ENCODE data around the gene GLUD1. TPM values are rescaled to one million over a fixed set of nuclear protein-coding genes. Genes with fewer than 3 reads are reported as not detected.
"Not testable (repeated sequence)": the region's sequence is repeated elsewhere in the genome, so short reads cannot be mapped to it uniquely, and the experiment has no call there.

GLUD1 gene
- total RNA-seq, 4 donors from 2014 or later = 155 to 214 (median 155) TPM

DNA sequence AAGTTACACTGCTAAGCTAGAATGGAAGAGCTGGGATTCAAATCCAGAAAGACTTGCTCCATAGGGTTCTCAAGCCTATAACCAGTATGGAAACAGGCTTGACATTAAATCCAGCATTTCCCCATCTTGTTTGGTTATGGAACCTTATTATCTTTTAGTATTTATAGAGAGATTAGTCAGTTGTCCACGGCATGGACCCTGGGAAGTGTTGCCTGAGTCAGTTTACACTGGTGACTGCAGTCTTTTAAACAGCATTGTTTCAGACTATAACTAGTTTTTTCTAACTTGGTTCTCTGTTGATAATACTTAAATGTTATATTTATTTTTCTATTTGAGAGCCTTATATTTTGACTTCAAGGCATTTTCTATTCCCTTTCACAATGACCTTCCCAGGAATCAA lies 23.5 kb upstream of the GLUD1 start:
- not testable (repeated sequence) for H3K27ac ChIP-seq, ATAC-seq
- 43% methylated on average over 1 of the region's 1 CpG; no CpG with 5 or more reads in 1 of the 2 donors for WGBS, 2 donors (ENCODE audit: low coverage in 1 of 2)

DNA sequence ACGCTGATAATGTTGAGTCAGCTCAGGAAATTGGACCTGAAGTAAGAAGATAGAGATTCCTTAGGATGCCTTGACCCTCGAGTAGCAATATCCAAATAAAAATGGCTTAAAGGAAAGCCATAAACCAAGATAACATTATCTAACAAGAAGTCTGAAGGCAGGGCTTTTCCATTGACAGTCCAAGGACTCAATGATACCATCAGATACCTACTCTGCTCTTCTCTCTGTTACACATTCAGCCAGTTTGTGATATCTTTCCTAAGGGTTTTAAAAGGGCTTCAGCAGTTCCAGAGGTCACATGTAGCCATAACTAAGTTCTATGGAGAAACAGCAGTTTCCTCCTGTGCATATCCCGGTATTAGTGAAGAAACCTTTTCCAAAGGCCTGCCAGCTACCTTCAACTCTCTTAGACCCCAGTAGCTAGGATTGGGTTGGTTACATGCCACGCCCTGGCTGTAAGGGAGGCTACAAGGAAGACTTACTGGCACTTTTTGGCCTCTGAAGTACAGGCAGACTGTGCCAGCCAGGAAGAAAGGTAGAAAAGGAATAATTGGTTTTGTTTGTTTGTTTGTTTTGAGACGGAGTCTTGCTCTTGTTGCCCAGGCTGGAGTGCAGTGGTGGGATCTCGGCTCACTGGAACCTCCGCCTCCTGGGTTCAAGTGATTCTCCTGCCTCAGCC lies 10.9 kb upstream of the GLUD1 start:
- Histone ChIP-seq H3K4me3 (no peak overlapping the region), H3K36me3 (peaks cover 0 to 62% of the 10 kb centered on the region in 2 donors), H3K4me1 (no peaks in the 10 kb centered on the region), H3K27me3 (no peaks in the 10 kb centered on the region), H3K27ac (no peak overlapping the region), H3K9me3 (no peaks in the 10 kb centered on the region)
- no peak for ATAC-seq
- 88 to 90% methylated on average over 4 to 7 of the region's 7 CpGs for WGBS, 2 donors (ENCODE audit: low coverage in 1 of 2)
- TF ChIP-seq, protein P1, sequence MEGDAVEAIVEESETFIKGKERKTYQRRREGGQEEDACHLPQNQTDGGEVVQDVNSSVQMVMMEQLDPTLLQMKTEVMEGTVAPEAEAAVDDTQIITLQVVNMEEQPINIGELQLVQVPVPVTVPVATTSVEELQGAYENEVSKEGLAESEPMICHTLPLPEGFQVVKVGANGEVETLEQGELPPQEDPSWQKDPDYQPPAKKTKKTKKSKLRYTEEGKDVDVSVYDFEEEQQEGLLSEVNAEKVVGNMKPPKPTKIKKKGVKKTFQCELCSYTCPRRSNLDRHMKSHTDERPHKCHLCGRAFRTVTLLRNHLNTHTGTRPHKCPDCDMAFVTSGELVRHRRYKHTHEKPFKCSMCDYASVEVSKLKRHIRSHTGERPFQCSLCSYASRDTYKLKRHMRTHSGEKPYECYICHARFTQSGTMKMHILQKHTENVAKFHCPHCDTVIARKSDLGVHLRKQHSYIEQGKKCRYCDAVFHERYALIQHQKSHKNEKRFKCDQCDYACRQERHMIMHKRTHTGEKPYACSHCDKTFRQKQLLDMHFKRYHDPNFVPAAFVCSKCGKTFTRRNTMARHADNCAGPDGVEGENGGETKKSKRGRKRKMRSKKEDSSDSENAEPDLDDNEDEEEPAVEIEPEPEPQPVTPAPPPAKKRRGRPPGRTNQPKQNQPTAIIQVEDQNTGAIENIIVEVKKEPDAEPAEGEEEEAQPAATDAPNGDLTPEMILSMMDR (IDR thresholded peaks at IDR 0.05) = no peak
- TF ChIP-seq POLR2AphosphoS5 (IDR thresholded peaks at IDR 0.05) = no peak
- TF ChIP-seq EP300 (IDR thresholded peaks at IDR 0.05) = no peak
- TF ChIP-seq POLR2A (IDR thresholded peaks at IDR 0.05) = no peak

More for the DNA sequence above, 23.5 kb upstream of the GLUD1 start:
- H3K4me3 ChIP-seq, H3K36me3 ChIP-seq, H3K27me3 ChIP-seq, H3K4me1 ChIP-seq, H3K9me3 ChIP-seq: not testable (repeated sequence)

DNA sequence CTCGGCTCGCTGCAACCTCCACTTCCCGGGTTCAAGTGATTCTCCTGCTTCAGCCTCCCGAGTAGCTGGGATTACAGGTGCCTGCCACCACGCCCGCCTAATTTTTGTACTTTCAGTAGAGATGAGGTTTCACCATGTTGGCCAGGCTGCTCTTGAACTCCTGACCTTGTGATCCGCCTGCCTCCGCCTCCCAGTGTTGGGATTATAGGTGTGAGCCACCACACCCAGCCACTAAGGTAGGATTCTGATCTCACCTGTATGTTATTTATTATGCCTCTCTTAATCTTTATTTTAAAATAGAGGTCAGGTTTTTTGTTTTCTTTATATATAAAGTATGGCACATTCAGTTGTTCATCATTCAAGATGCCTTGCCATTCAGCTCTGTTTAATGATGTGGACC lies 10.1 kb upstream of the GLUD1 start:
- H3K4me3 ChIP-seq, ATAC-seq, H3K27me3 ChIP-seq, H3K27ac ChIP-seq, H3K9me3 ChIP-seq, H3K4me1 ChIP-seq: not testable (repeated sequence)
- H3K36me3 ChIP-seq = peaks cover 0 to 68% of the 10 kb centered on the region in 2 donors
- WGBS, 2 donors (ENCODE audit: low coverage in 1 of 2) = 91 to 96% methylated on average over 8 of the region's 8 CpGs

DNA sequence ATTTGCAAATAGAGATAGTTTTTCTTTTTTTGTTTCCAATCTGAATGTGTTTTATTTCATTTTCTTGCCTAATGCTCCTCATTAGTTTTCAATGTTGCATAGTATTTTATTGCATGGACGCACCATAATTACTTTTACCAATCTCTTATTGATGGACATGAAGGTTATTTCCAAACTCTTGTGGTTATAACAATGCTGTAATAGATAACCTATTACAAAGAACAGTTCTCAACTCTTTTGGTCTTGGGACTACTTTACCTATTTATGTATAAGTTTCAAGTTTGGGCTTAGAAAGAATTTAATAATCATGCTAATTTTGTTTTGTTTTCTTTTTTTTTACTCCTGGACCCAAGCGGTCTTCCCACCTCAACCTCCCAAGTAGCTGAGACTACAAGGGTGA lies 7.4 kb upstream of the GLUD1 start:
- Histone ChIP-seq H3K27me3 (no peaks in the 10 kb centered on the region), H3K4me1 (peaks cover 0 to 8% (median 0%) of the 10 kb centered on the region in 3 donors), H3K4me3 (no peak overlapping the region), H3K27ac (no peak overlapping the region), H3K9me3 (no peaks in the 10 kb centered on the region), H3K36me3 (peaks cover 0 to 57% of the 10 kb centered on the region in 2 donors)
- TF ChIP-seq EP300 (IDR thresholded peaks at IDR 0.05) = no peak
- TF ChIP-seq POLR2AphosphoS5 (IDR thresholded peaks at IDR 0.05) = no peak
- TF ChIP-seq, protein P1 (IDR thresholded peaks at IDR 0.05) = no peak
- no peak for TF ChIP-seq POLR2A (IDR thresholded peaks at IDR 0.05)
- no peak for ATAC-seq
- WGBS, 2 donors (ENCODE audit: low coverage in 1 of 2) = 100% methylated on average over 1 of the region's 2 CpGs

DNA sequence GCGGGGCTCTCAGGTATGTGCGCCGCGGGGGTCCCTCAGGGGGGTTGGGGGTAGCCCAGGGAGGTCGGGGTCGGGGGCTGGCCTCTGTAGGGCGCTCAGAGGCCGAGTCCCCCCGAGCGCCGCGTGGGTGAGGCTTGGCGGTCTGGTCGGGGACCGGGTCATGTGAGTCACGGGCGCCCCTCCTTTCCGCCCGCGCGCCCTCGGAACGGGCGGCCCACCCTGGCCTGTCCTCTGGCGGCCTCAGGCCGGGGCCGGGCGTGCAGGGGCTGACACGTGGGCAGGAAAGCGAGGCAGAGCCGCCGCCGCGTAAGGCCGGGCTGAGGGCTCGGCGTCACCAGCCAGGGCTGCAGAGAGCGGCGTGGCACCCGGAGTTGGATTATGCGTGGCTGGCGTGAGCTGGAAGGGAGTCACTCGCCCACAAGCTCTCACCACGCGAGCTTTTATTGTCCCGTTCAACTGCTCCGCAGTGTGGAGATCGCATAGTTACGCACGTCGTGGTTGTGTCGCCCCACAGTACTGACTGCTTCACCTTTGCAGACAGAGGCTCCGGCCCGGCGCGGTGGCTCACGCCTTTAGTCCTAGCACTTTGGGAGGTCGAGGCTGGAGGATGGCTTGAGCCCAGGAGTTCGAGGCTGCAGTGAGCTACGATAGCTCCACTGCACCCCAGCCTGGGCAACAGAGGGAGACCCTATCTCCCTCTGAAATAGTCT lies 748 bp upstream of the GLUD1 start:
- Histone ChIP-seq H3K4me1 (peaks cover 0 to 52% (median 0%) of the 10 kb centered on the region in 3 donors), H3K36me3 (peaks cover 0 to 17% of the 10 kb centered on the region in 2 donors), H3K9me3 (no peaks in the 10 kb centered on the region), H3K27me3 (no peaks in the 10 kb centered on the region), H3K27ac (peak overlapping the region; percentile 93 to 99 (median 99)), H3K4me3 (peak overlapping the region; percentile 76 to 89)
- WGBS, 2 donors (ENCODE audit: low coverage in 1 of 2) = 0% methylated on average over 18 of the region's 60 CpGs; no CpG with 5 or more reads in 1 of the 2 donors
- peak; percentile 84 for ATAC-seq
- TF ChIP-seq POLR2A (IDR thresholded peaks at IDR 0.05) (peak; percentile 57 to 60), POLR2AphosphoS5 (IDR thresholded peaks at IDR 0.05) (peak; percentile 75), EP300 (IDR thresholded peaks at IDR 0.05) (no peak)
- TF ChIP-seq, protein P1 (IDR thresholded peaks at IDR 0.05) = peak in 2 of 4 experiments; percentile 11 to 25
